DOHH2 (cell line): ENCODE data around the gene OR2AK2.

Source experiments
- EZH2phosphoT487 ChIP-seq: fragments of 200-600 bp; sonication (generic); IDR thresholded peaks from 2 replicates; pipeline ENCODE4 v1.6.1; 2017; ENCODE audit warnings: borderline replicate concordance, mild to moderate bottlenecking, antibody characterized with exemption, low read length, moderate library complexity, mixed read lengths
- TF ChIP-seq, protein P1 (sequence below): fragments of 200-600 bp; sonication (generic); IDR thresholded peaks from one replicate; pipeline ENCODE4 v1.5.1; 2014; ENCODE audit warnings: antibody characterized with exemption, mild to moderate bottlenecking, low read depth, low read length; ENCODE audit not compliant: poor library complexity, severe bottlenecking

DNA sequence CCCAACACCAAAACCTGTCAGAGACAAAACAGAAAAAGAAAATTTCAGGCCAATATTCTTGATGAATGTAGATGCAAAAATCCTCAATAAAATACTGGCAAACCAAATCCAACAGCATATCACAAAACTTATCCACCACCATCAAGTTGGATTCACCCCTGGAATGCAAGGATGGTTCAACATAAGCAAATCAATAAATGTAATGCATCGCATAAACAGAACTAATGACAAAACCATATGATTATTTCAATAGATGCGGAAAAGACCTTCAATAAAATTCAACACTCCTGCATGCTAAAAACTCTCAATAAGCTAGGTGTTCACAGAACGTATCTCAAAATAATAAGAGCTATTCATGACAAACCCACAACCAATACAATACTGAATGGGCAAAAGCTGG is 44.6 kb downstream of the OR2AK2 start:
- TF ChIP-seq EZH2phosphoT487, result no peak
- TF ChIP-seq, protein P1, sequence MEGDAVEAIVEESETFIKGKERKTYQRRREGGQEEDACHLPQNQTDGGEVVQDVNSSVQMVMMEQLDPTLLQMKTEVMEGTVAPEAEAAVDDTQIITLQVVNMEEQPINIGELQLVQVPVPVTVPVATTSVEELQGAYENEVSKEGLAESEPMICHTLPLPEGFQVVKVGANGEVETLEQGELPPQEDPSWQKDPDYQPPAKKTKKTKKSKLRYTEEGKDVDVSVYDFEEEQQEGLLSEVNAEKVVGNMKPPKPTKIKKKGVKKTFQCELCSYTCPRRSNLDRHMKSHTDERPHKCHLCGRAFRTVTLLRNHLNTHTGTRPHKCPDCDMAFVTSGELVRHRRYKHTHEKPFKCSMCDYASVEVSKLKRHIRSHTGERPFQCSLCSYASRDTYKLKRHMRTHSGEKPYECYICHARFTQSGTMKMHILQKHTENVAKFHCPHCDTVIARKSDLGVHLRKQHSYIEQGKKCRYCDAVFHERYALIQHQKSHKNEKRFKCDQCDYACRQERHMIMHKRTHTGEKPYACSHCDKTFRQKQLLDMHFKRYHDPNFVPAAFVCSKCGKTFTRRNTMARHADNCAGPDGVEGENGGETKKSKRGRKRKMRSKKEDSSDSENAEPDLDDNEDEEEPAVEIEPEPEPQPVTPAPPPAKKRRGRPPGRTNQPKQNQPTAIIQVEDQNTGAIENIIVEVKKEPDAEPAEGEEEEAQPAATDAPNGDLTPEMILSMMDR, result no peak
